Raji (cell line): ENCODE results near the gene RERE.
A peak's percentile ranks its signal among the peaks of the same experiment; 100 is the strongest.

ENCODE experiments used
- POLR2A ChIP-seq: IDR thresholded peaks from 2 replicates; pipeline ENCODE4 v1.6.1; 2011; ENCODE audit warnings: low read depth, low read length, control low read depth; ENCODE audit not compliant: insufficient read depth

RERE gene

GRCh38 chr1:8447616-8448150 is 369.8 kb downstream of the RERE start:
- no peak for TF ChIP-seq POLR2A

- no peak for TF ChIP-seq POLR2A
These were observed 373.8 kb downstream of the RERE start for GRCh38 chr1:8443558-8444194.

- TF ChIP-seq POLR2A: no peak
These were observed 376.0 kb downstream of the RERE start for GRCh38 chr1:8441426-8441825.

- no peak for TF ChIP-seq POLR2A
These were observed 378.3 kb downstream of the RERE start for GRCh38 chr1:8439015-8439702.

GRCh38 chr1:8438489-8438888 is 379.0 kb downstream of the RERE start:
- TF ChIP-seq POLR2A: no peak

- no peak for TF ChIP-seq POLR2A
These were observed 380.1 kb downstream of the RERE start for GRCh38 chr1:8437347-8437746.

- no peak for TF ChIP-seq POLR2A
These were observed 381.8 kb downstream of the RERE start for GRCh38 chr1:8435569-8436071.

- no peak for TF ChIP-seq POLR2A
These were observed 383.3 kb downstream of the RERE start for GRCh38 chr1:8434101-8434500.

GRCh38 chr1:8431784-8432183 is 385.7 kb downstream of the RERE start:
- TF ChIP-seq POLR2A: no peak

- no peak for TF ChIP-seq POLR2A
These were observed 386.4 kb downstream of the RERE start for GRCh38 chr1:8431019-8431418.

GRCh38 chr1:8430476-8430875 is 387.0 kb downstream of the RERE start:
- TF ChIP-seq POLR2A: no peak

- TF ChIP-seq POLR2A: no peak
These were observed 387.8 kb downstream of the RERE start for GRCh38 chr1:8429549-8430110.

GRCh38 chr1:8428441-8428840 is 389.0 kb downstream of the RERE start:
- no peak for TF ChIP-seq POLR2A

- no peak for TF ChIP-seq POLR2A
These were observed 389.5 kb downstream of the RERE start for GRCh38 chr1:8427986-8428385.

- peak; percentile 39; the same call in 1 of the 2 replicates for TF ChIP-seq POLR2A
These were observed 389.9 kb downstream of the RERE start for GRCh38 chr1:8427493-8427892.

- TF ChIP-seq POLR2A: no peak
These were observed 390.4 kb downstream of the RERE start for GRCh38 chr1:8426996-8427395.
